Measurements from ENCODE around the gene OR3A2.

DNA sequence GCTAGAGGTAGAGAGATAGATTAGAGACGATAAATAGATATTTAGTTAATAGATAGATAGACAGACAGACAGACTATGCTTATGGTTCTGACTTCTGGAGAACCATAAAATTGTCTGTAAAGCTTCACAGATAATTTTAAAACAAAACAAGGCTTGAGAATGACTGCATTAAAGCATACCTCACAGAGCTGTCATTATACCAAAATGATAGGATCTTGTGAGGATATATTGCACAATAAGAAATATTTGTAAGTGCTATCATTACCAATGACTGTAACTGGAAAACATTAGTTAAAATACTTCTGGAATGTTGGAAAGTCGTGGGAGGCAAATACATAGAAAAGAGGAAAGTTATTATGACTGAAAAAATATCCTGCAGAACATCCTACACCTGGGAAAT is 15.7 kb upstream of the OR3A2 start:
- no peak for TF ChIP-seq CTCF (IDR thresholded peaks at IDR 0.05)
- no peak for TF ChIP-seq EZH2 (IDR thresholded peaks at IDR 0.05)
- no peak for TF ChIP-seq EZH2phosphoT487 (IDR thresholded peaks at IDR 0.05)
